IPS-18c (cell line): ENCODE measurements around the gene NOC4L.
"Not testable (repeated sequence)": the region's sequence is repeated elsewhere in the genome, so short reads cannot be mapped to it uniquely, and the experiment has no call there.

Experiments used
- H3K4me3 ChIP-seq: 2 replicates; pipeline ENCODE4 v1.7.0; 2013; ENCODE audit warnings: low read depth, mild to moderate bottlenecking, low read length, moderate library complexity; ENCODE audit not compliant: insufficient read depth
- H3K9me3 ChIP-seq: one replicate; pipeline ENCODE4 v1.6.1; 2013; ENCODE audit warnings: mild to moderate bottlenecking, low read length, moderate library complexity; ENCODE audit not compliant: control insufficient read depth, insufficient read depth

Gene NOC4L

DNA sequence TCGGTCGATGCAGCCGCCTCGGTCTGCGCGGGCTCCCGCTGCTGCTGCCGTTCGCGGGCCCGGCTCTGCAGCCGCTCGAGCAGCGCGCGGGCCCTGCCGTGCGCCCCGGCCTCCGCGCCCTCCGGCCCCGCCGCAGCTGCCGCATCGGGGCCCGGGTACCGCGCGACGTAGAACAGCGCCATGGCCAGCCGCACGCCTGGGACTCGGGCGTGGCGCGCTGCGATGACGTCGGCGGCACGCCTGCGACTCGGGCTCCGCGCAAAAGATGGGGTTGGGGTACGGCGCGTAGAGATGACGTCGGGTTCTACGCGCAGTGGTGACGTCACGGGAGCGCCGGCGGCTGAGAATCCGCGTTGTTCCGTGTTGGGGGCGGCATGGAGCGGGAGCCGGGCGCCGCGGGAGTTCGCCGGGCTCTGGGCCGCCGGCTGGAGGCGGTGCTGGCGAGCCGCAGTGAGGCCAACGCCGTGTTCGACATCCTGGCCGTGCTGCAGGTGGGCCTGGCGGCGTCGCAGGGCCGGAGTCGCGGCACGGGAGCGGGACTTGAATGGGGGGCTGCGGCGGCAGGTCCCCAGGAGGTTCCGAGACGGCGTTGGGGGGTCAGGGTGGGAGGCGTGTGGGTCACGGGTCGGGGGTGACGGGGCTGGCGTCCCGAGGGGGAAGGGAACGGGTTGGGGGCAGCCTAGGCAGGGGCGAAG lies at the start of gene NOC4L, which contains the start of gene DDX51:
Gene NOC4L (plus strand): TSS at position 343 of the 695 bp plus-strand sequence. CDS start 32 bp downstream, at position 375.
Gene DDX51 (minus strand): TSS at position 205 of the 695 bp plus-strand sequence. CDS start 23 bp downstream, at position 182.
- Histone ChIP-seq H3K4me3 (peak within 1 kb of the TSS; percentile 97), H3K9me3 (no peaks in the 10 kb centered on the region)

DNA sequence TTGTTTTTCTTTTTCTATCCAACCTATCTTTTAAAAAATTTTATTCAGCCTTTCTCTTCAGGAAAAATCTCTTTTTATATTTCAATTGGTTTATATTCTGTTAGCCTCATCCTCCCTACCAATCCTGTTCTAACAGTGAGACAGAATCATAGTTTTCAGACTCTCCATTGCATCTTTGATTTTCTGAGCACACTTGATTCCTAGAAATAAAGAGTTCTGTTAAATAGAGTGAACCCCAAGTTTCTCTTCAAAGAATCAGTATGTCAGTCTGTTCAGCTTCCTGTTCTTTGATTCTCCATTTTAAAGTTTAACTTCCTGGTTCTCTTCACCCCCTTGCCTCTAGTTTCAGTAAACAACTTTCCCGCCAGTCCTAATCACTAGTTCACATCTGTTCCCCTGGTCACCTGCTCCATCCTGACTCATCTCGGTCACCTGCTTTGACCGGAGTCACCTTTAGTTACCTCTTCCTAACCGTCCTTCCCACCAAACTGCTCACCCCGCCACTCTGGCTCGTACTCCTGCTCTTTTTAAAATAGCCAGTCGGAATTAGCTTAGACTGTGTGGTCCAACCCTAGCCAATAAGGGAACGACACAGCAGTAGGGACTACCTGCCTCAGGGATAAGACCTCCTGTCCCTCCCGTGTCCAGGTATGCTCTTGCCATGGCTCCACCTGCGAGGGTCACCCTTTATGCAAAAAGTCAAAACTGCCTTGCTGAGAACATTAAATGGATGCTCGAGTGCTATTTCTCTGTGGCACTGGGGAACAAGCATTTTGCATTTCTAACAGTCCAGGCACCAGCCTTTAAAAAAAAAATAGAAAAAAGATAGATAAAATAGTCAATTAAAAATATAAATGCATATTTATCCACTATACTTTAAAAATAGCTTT lies 48.5 kb upstream of the NOC4L start:
- no peak overlapping the region for H3K4me3 ChIP-seq
- peaks cover 5% of the 10 kb centered on the region for H3K9me3 ChIP-seq

DNA sequence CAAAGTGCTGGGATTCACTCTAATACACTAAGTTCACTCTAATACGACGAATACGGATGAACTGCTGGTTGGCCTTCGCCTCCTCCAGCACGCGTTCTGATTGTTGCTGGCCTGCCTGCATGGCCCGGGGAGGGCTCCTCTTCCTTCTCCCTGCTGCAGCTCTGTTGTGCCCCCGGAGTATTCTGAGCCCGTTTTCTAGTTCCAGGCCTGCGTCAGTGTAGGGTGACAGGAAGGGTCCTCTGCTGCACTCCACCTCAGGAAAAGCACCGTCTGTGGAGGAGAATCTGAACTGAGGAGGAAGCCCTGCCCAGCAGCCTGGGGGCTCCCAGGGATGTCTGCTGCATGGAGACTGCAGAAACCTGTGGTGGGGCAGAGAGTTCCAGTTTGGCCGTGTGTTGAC lies 44.5 kb upstream of the NOC4L start:
- H3K4me3 ChIP-seq, result no peak overlapping the region
- H3K9me3 ChIP-seq, result peaks cover 5% of the 10 kb centered on the region

DNA sequence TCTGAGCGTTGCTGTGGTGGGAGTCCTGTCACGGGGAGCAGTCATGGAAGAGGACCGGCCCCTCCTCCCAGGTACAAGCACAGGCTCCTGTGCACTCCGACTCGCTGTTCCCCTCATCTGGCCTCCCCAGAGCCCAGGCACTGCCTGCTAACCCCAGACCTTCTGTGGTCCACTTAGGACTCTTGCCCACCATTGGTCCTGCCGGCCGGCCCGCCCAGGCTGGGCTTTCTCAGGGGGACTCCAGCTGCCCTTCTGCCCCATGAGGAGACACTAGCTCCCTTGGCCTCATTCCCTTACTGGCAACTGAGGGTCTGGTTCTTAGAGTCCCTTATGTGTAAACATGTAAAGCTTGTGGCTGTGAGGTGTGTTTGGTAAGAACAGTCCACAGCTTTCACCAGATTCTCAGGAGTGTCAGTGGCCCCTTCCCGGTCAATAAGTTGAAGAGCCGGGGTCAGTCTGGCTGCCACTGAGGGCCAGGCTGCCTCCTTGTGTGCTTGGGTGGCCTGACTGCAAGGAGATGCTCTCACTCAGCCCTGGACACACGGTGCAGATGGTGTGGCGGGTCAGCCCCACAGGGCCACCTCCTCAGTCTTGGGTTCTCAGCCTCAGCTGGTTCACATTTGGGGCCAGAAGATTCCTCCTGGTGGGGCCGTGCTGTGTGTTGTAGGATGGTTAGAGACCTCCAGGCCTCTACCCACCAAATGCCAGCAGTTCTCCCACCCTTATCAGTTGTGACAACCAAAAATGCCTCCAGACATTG lies 43.8 kb upstream of the NOC4L start:
- Histone ChIP-seq H3K4me3 (no peak overlapping the region), H3K9me3 (peaks cover 5% of the 10 kb centered on the region)

DNA sequence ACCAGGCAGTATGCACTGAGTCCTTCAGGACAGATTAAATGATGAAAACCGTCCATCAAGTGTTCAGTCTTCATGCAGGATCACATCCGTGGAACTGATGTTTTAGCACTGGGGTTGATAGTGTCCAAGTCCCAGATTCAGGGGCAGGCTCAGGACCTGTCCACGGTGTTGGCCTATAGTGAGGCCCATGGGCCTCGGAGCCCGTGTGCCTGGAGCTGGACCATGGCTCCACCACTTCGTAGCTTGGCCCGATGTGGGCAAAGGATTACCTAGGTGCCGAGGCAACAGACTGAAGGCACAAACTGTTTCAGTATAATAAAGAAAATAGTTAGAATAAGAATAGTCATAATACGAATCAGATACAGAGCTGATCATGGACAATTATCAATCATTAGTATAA lies 42.0 kb upstream of the NOC4L start:
- Histone ChIP-seq H3K4me3 (no peak overlapping the region), H3K9me3 (peaks cover 2% of the 10 kb centered on the region)

DNA sequence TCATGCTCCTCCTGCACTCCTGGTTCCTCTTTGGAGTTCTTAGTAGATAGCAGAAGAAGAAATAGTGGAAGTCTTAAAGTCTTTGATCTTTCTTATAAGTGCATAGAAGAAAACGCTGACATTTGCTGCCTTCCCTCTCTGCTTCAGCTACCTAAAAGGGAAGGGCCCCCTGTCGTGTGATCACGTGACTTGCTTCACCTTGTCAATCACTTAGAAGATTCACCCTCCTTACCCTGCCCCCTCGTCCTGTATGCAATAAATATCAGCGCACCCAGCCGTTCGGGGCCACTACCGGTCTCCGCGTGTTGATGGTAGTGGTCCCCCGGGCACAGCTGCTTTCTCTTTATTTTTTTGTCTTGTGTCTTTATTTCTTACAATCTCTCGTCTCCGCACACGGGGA lies 41.2 kb upstream of the NOC4L start:
- not testable (repeated sequence) for H3K9me3 ChIP-seq, H3K4me3 ChIP-seq

DNA sequence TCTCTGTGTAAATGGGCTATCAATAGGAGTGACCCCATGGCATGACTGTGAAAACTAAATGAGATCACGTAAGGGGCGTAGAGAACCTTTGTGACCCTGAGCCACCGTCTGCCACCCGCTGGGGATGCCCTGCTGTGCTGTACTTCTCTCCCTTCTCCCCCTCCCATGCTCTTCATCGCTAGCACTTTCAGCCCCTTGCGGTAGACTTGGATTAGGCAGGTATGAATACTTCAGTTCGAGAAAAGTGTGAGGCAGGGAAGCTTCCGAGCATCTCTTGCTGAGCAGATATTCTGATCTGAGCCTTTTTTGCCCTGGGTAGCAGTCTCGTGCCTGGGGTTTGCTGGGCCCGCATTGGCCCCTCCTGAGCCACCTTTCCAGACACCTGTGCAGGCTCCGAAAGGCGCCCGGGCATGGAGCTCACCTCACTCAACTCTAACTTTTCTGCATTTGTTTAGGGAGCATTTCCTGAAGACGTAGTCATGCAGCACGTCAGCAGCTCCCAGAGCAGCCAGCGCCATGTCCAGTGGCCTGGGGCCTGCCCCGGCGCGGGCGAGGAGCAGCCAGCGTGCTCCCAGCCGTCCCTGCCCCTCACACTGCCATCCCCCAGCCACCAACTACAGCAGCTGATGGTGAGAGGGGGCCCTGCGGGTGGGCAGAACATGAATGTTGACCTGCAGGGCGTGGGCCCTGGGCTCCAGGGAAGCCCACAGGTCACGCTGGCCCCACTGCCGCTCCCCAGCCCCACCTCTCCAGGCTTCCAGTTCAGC lies 40.5 kb upstream of the NOC4L start:
- H3K4me3 ChIP-seq, result no peak overlapping the region
- peaks cover 2% of the 10 kb centered on the region for H3K9me3 ChIP-seq

DNA sequence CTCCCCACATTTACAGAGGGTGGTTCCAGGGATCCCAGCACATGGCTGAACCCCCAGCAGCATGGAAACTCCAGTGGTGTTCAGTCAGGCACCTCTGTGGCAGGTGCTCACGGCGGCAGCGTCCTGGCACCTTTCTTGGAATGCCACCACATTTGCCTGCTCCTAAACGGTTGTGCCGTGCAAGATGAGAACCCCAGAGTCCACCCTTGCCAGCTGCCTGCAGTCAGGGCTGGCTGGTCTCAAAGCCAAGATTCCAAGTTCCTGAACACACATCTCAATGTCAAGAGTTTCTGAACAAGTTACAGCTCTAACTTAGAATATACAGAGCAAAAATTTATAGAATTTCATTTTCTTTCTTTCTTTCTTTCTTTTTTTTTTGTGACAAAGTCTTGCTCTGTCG lies 38.8 kb upstream of the NOC4L start:
- no peak overlapping the region for H3K4me3 ChIP-seq

DNA sequence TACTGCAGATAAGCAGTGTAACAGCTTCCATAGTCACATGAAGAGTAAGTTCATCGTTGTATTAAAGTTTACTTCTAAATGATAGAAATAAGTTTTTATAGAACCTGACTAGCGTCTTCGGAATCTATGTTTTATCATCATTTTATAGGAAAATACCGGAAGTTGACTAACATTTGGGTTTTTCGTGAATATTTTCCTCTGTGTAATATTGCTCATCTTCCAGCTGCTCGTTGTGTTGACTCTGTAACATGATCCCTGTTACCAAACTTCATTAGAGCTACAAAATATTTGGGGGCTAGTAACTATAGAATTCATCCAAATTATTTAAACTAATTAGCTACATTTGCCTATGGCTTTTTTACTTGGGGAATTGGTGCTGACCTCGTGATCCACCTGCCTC lies 37.3 kb upstream of the NOC4L start:
- H3K4me3 ChIP-seq, result no peak overlapping the region
- peaks cover 2% of the 10 kb centered on the region for H3K9me3 ChIP-seq

More for the DNA sequence above, 38.8 kb upstream of the NOC4L start:
- peaks cover 2% of the 10 kb centered on the region for H3K9me3 ChIP-seq

DNA sequence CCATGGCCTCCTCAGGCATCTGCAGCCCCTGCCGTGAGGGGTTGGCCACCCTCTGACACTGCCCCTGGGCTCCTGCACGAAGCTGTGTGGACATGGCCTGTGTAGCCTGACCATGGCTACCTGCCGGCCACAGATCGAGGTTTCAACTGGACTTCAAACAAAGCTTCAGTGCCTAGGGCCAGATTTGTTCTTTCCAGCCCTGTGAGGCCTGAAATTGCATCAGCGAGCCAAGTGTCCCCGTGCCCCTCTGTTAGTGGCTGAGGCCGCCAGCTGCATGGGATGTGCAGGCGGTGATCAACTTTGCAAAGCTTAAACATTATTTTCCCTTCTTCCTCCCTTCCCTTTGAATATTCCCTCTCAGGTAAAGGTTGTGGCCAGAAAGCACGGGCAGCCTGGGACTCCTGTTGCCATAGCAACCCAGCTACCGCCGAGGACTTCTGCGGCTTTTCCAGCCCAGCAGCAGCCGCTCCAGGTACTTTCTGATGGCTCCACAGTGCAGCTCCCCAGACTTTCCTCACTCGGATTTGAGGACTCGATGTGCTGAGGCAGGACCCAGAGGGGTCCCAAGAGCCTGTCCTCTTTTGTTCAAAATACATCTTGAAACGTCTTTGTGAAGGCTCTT lies 35.9 kb upstream of the NOC4L start:
- Histone ChIP-seq H3K9me3 (peaks cover 2% of the 10 kb centered on the region), H3K4me3 (no peak overlapping the region)

DNA sequence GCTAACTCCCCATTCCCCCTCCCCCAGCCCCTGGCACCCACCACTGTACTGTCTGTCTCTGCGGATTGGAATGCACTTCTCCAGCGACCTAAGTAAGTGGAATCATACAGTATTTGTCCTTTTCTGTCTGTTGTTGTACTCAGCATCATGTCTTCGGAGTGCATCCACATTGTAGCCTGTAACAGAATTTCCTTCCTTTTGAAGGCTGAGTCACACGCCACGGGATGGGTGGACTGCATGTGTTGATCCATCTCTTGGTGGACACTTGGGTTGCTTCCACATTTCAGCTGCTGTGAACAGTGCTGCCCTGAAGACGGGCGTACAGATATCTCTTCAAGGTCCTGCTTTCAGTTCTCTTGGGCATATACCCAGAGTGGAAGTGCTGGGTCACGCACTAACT lies 34.5 kb upstream of the NOC4L start:
- no peak overlapping the region for H3K4me3 ChIP-seq
- H3K9me3 ChIP-seq, result peaks cover 2% of the 10 kb centered on the region

DNA sequence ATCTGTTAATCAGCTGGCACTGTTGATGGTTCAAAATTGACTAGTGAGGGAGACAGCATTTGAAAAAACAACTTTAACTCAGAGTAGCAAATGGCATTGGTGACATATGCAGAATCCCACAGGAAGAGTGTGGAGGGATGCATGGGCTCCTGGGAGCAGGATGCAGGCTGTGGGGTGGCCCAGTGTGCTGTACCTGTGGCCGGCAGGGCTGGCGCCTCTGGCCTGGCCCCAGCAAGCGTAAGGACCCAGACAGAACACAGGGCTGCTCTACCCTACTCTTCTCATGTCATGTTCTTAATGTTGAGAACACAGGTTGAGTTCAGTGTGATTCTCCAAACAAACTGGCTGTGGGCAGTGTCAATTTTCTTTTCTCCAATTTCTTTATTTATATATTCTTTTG lies 33.6 kb upstream of the NOC4L start:
- H3K9me3 ChIP-seq, result peaks cover 2% of the 10 kb centered on the region
- no peak overlapping the region for H3K4me3 ChIP-seq

DNA sequence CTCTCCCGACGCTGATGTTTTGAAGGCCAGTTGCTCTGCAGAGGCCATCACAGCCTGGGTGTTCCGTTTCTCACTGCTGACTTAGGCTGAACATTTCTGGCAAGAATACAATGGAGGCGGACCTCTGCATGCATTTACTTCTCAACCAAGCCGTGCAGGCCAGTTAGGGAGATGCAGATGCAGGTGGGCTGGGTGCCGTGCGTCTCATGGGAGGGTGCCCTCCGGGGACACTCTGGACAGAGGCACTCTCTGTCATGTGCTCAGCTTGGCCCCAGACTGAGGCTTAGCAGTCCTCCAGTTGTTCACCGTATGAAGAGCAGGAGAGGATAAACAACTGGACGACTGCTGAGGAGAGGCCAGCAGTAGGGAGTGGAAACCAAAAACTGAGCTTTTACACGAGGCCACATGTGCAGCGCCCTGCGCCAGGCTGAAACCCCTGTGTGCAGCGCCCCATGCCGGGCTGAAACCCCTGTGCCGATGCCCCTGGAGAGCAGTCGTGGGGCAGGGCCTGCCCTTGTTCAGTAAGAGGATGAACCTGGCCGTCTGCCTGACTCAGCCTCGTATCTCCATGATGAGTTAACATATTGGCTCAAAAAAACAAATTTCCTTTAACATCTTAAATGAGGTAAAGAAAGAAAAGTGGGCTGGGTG lies 32.5 kb upstream of the NOC4L start:
- H3K9me3 ChIP-seq, result peaks cover 2% of the 10 kb centered on the region
- H3K4me3 ChIP-seq, result no peak overlapping the region

DNA sequence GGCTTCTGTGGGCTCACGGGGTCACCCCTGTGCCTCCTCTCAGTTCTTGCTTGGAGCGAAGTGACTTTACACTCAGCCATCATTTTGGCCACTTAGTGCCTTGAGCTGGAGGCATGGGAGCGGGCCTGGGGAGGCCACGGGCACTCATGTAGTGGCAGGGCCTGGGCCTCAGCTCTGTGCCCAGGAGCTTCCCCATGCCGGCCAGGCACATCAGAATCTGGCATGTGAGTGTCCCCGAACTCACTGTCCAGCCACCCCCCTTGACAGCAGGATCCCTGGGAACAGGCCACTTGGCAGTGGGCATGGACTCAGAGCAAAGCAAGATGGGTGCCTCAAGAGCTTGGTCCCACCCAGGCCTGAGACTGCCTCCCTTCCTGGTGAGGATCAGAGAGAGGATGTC lies 29.6 kb upstream of the NOC4L start:
- Histone ChIP-seq H3K9me3 (no peaks in the 10 kb centered on the region), H3K4me3 (no peak overlapping the region)

DNA sequence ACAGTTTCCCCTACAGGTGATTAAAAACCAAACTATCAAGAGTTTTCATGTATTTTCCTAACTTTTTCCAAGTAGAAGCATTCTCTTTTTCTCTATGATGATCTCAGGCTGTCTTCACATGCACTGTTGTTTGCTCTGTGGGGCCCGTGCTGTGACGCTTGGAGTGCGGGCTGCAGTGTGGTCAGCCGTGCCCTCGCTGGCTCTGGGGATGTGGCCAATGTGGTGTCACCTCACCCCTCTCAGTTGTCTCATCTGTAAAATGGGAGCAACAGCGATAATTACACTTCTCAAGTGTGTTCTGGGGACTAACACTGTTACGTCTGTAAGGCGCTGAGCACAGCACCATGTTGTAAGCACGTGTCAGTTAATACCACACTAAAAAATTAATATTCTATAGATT lies 28.8 kb upstream of the NOC4L start:
- Histone ChIP-seq H3K4me3 (no peak overlapping the region), H3K9me3 (no peaks in the 10 kb centered on the region)
